SK-N-SH (cell line): Measurements from ENCODE around the gene FBN1. TPM values are rescaled to one million over a fixed set of nuclear protein-coding genes. Genes with fewer than 3 reads are reported as not detected.

ENCODE experiments used
- CTCF ChIA-PET: fragments of 300-600, 350-600 bp; formaldehyde crosslinking; extraction: SDS; loops from one replicate; lab custom pipeline; 2021; lab: Yijun Ruan, JAX
- POLR2A ChIA-PET: fragments of 350-600 bp; sonication (Branson Sonifier 250); formaldehyde crosslinking; extraction: SDS; loops from one replicate; lab custom pipeline; 2020; ENCODE audit warnings: antibody characterized with exemption, inconsistent platforms; lab: Yijun Ruan, JAX
- DNase-seq: peaks from one replicate; pipeline ENCODE4 v3.0.0; 2012
- H2AFZ ChIP-seq: fragments of 200-600 bp; sonication (generic); 2 replicates; pipeline ENCODE4 v1.8.1; 2016; ENCODE audit warnings: antibody characterized with exemption, mild to moderate bottlenecking, low read depth
- H3F3A ChIP-seq: fragments of 200-600 bp; sonication (generic); replicated peaks from 2 replicates; pipeline ENCODE3; 2016; ENCODE audit warnings: antibody characterized with exemption, mild to moderate bottlenecking; ENCODE audit not compliant: insufficient read depth
- H3K27ac ChIP-seq, 2 experiments: fragments of 200-500 bp in 1 of 2; fragments of 200-600 bp in 1 of 2; sonication (Bioruptor generic) in 1 of 2; sonication (generic), shearing (Covaris generic) in 1 of 2; 2 replicates each; pipeline versions ENCODE4 v1.5.1 to v1.6.1; 2014 to 2016; ENCODE audit warnings: low read depth in 2 of 2, inconsistent platforms in 1 of 2, low read length in 1 of 2, mild to moderate bottlenecking in 1 of 2, mixed read lengths in 1 of 2
- H3K27me3 ChIP-seq: fragments of 200-600 bp; sonication (generic), shearing (Covaris generic); 2 replicates; pipeline ENCODE4 v1.6.1; 2016; ENCODE audit warnings: mixed run types; ENCODE audit not compliant: insufficient read depth
- H3K36me3 ChIP-seq, 2 experiments: fragments of 200-500 bp in 1 of 2; fragments of 200-600 bp in 1 of 2; sonication (Bioruptor generic) in 1 of 2; sonication (generic) in 1 of 2; replicated peaks in 1 of 2; 2 replicates each; pipeline versions ENCODE3 to v1.5.1; 2014 to 2016; ENCODE audit warnings: low read length in 1 of 2, mild to moderate bottlenecking in 1 of 2; ENCODE audit not compliant: insufficient read depth in 2 of 2, control insufficient read depth in 1 of 2
- H3K4me1 ChIP-seq, 2 experiments: fragments of 200-500 bp in 1 of 2; fragments of 200-600 bp in 1 of 2; sonication (Bioruptor generic) in 1 of 2; sonication (generic), shearing (Covaris generic) in 1 of 2; 2 replicates each; pipeline versions ENCODE4 v1.5.1 to v1.6.1; 2014 to 2016; ENCODE audit warnings: low read depth in 1 of 2, low read length in 1 of 2, mixed run types in 1 of 2; ENCODE audit not compliant: insufficient read depth in 2 of 2, control insufficient read depth in 1 of 2
- H3K4me2 ChIP-seq: fragments of 200-600 bp; sonication (generic), shearing (Covaris generic); 2 replicates; pipeline ENCODE4 v1.6.1; 2017; ENCODE audit warnings: mixed run types
- H3K4me3 ChIP-seq, 2 experiments: fragments of 200-500 bp in 1 of 2; fragments of 200-600 bp in 1 of 2; sonication (Bioruptor generic) in 1 of 2; sonication (generic), shearing (Covaris generic) in 1 of 2; 2 replicates each; pipeline versions ENCODE4 v1.5.1 to v1.8.1; 2014 to 2016; ENCODE audit warnings: low read depth in 2 of 2, inconsistent platforms in 1 of 2, low read length in 1 of 2, mild to moderate bottlenecking in 1 of 2, mixed read lengths in 1 of 2, moderate library complexity in 1 of 2
- H3K79me2 ChIP-seq: fragments of 200-600 bp; sonication (generic); 2 replicates; pipeline ENCODE4 v1.8.1; 2017; ENCODE audit warnings: mild to moderate bottlenecking; ENCODE audit not compliant: insufficient read depth
- H3K9ac ChIP-seq: fragments of 200-600 bp; sonication (generic); 2 replicates; pipeline ENCODE4 v1.6.1; 2017; ENCODE audit warnings: mixed run types
- H3K9me2 ChIP-seq: fragments of 200-600 bp; sonication (generic); 2 replicates; pipeline ENCODE4 v1.6.1; 2017; ENCODE audit warnings: mixed run types
- H3K9me3 ChIP-seq: fragments of 200-600 bp; sonication (generic); 2 replicates; pipeline ENCODE4 v1.6.1; 2017; ENCODE audit warnings: mixed run types, mild to moderate bottlenecking, moderate library complexity
- H4K20me1 ChIP-seq: fragments of 200-600 bp; sonication (generic); 2 replicates; pipeline ENCODE4 v1.6.1; 2017; ENCODE audit warnings: mild to moderate bottlenecking, mixed run types; ENCODE audit not compliant: insufficient read depth
- CTCF ChIP-seq: fragments of 200-600 bp; sonication (generic); IDR thresholded peaks from 2 replicates; pipeline ENCODE4 v1.6.1; 2017; ENCODE audit warnings: antibody characterized with exemption, mild to moderate bottlenecking, moderate library complexity
- FOXJ3 ChIP-seq: sonication (generic); formaldehyde crosslinking; IDR thresholded peaks from 2 replicates; pipeline ENCODE4 v1.5.1; 2020; ENCODE audit warnings: mild to moderate bottlenecking, missing genetic modification reagents
- FOXM1 ChIP-seq: IDR thresholded peaks from 2 replicates; pipeline ENCODE4 v1.4.0; 2012; ENCODE audit warnings: low read depth, mild to moderate bottlenecking
- GABPA ChIP-seq: IDR thresholded peaks from 2 replicates; pipeline ENCODE4 v1.4.0; 2012; ENCODE audit warnings: low read depth, mild to moderate bottlenecking
- MAX ChIP-seq: IDR thresholded peaks from 2 replicates; pipeline ENCODE4 v1.4.0; 2012; ENCODE audit warnings: low read depth
- MEF2A ChIP-seq: IDR thresholded peaks from 2 replicates; pipeline ENCODE4 v1.4.0; 2012; ENCODE audit warnings: low read depth, borderline replicate concordance
- MXI1 ChIP-seq: IDR thresholded peaks from 2 replicates; pipeline ENCODE4 v1.6.1; 2012; ENCODE audit warnings: mild to moderate bottlenecking, low read depth, low read length, improper control_type of control experiment
- PBX3 ChIP-seq: IDR thresholded peaks from 2 replicates; pipeline ENCODE4; 2012
- POLR2AphosphoS5 ChIP-seq: IDR thresholded peaks from 2 replicates; pipeline ENCODE4 v1.6.1; 2012; ENCODE audit warnings: low read depth, low read length
- RAD21 ChIP-seq: IDR thresholded peaks from 2 replicates; pipeline ENCODE4 v1.6.1; 2012; ENCODE audit warnings: mild to moderate bottlenecking, low read length
- REST ChIP-seq: IDR thresholded peaks from 2 replicates; pipeline ENCODE4 v1.6.1; 2012; ENCODE audit warnings: mild to moderate bottlenecking, low read depth, low read length, moderate library complexity
- TEAD4 ChIP-seq: IDR thresholded peaks from 2 replicates; pipeline ENCODE4 v1.4.0; 2012; ENCODE audit warnings: mild to moderate bottlenecking, borderline replicate concordance; ENCODE audit not compliant: insufficient read depth
- USF2 ChIP-seq: fragments of 150-350 bp; IDR thresholded peaks from 2 replicates; pipeline ENCODE4 v1.6.1; 2017; ENCODE audit warnings: antibody characterized with exemption, low read length, low read depth, borderline replicate concordance
- WGBS: methylation state at CpG from one replicate; pipeline ENCODE4 v1.1.6; 2017; ENCODE audit warnings: low lambda C conversion rate; 5-methylcytosine and 5-hydroxymethylcytosine counted together
- polyA plus RNA-seq, 3 experiments: library from polyadenylated mRNA; depleted of rRNA; stranded (reverse); fragments of >200 nt; gene quantifications; 2 replicates each; pipeline ENCODE4 v1.2.3, GENCODE V29; 2012

FBN1 gene
- polyA plus RNA-seq, 1 of the 3 experiments (the other 2 are of a cell fraction) = 248 TPM

GRCh38 chr15:48400086-48400485 lies 245.4 kb downstream of the FBN1 start:
- no peaks in the 10 kb centered on the region for H3K9me2 ChIP-seq
- TF ChIP-seq GABPA (no peak), MAX (no peak), FOXJ3 (CRISPR knock-in tag) (no peak), PBX3 (no peak), USF2 (no peak), MXI1 (no peak), CTCF (no peak), MEF2A (no peak), RAD21 (no peak), POLR2AphosphoS5 (no peak), TEAD4 (no peak), REST (no peak), FOXM1 (no peak)
- H3K27ac ChIP-seq = peak overlapping the region in 1 of 2 experiments; percentile 41; a peak in 1 of 4 replicates
- ChIA-PET POLR2A (no interaction called here), CTCF (no interaction called here)
- H3K36me3 ChIP-seq = no peaks in the 10 kb centered on the region
- H3K9me3 ChIP-seq = no peaks in the 10 kb centered on the region
- no peak overlapping the region for H3K9ac ChIP-seq
- no peaks in the 10 kb centered on the region for H3K27me3 ChIP-seq
- H3K4me1 ChIP-seq = peaks cover 15 to 20% of the 10 kb centered on the region in 2 experiments; a peak in 3 of 4 replicates
- H3K4me2 ChIP-seq = no peak overlapping the region
- no peak overlapping the region for H2AFZ ChIP-seq
- WGBS = 44% methylated on average over 2 of the region's 2 CpGs
- H3K4me3 ChIP-seq = no peak overlapping the region
- no peaks in the 10 kb centered on the region for H4K20me1 ChIP-seq
- DNase-seq = no peak
- peaks cover 32% of the 10 kb centered on the region for H3F3A ChIP-seq
- no peaks in the 10 kb centered on the region for H3K79me2 ChIP-seq
